Measurements from ENCODE around the gene PACSIN1.

DNA sequence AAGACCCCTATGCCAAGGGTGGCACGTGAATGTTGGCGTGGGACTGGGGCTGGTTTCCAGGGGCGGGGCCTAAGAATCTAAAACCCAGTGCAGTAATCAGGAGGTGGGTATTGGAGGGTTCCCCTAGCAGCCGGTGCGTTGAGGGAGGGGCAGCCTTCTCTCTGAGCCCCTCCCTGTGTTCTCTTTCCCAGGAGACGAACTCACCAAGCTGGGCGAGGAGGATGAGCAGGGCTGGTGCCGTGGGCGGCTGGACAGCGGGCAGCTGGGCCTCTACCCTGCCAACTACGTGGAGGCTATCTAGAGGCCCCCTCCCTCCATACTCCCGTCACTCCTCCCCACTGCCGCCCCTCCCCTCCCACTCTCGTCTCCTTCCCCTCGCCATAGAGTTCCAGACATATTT is 66.4 kb downstream of the PACSIN1 start:
- TF ChIP-seq, protein P1, sequence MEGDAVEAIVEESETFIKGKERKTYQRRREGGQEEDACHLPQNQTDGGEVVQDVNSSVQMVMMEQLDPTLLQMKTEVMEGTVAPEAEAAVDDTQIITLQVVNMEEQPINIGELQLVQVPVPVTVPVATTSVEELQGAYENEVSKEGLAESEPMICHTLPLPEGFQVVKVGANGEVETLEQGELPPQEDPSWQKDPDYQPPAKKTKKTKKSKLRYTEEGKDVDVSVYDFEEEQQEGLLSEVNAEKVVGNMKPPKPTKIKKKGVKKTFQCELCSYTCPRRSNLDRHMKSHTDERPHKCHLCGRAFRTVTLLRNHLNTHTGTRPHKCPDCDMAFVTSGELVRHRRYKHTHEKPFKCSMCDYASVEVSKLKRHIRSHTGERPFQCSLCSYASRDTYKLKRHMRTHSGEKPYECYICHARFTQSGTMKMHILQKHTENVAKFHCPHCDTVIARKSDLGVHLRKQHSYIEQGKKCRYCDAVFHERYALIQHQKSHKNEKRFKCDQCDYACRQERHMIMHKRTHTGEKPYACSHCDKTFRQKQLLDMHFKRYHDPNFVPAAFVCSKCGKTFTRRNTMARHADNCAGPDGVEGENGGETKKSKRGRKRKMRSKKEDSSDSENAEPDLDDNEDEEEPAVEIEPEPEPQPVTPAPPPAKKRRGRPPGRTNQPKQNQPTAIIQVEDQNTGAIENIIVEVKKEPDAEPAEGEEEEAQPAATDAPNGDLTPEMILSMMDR (IDR thresholded peaks at IDR 0.05), result no peak
- TF ChIP-seq EZH2 (IDR thresholded peaks at IDR 0.05), result no peak

Data from neural progenitor cell (in vitro differentiated cells).